ENCODE results near the gene HOMER3.

GRCh38 chr19:18982669-18983068, 41.7 kb upstream of the HOMER3 start:
- TF ChIP-seq CTCF (IDR thresholded peaks at IDR 0.05; ENCODE audit: extremely low read depth in 1 of 2, insufficient read depth in 1 of 2, low read depth in 1 of 2, low read length in 2 of 2) (no peak), GATA2 (IDR thresholded peaks at IDR 0.05; ENCODE audit: insufficient read depth, insufficient read length, low read depth, low read length) (no peak), MYC (IDR thresholded peaks at IDR 0.05; ENCODE audit: low read depth, low read length) (no peak), EZH2 (IDR thresholded peaks at IDR 0.05; ENCODE audit: borderline replicate concordance, low read depth, low read length, severe bottlenecking) (no peak)

All from endothelial cell of umbilical vein (primary cell).